HepG2 (cell line): ENCODE data around the gene FXYD6. TPM values are rescaled to one million over a fixed set of nuclear protein-coding genes. Genes with fewer than 3 reads are reported as not detected.

Experiments
- ATAC-seq: fragments of 200-7000 bp; cut with Tn5 transposase; 3 replicates; pipeline ENCODE4 v1.9.1; 2020; ENCODE audit warnings: mild to moderate bottlenecking, moderate library complexity
- BruUV-seq: library from RNA; stranded (reverse); fragments of 400-500 nt; replicated peaks from 2 replicates; lab custom pipeline; 2021; lab: Mats Ljungman, UMichigan
- CTCF ChIA-PET: fragments of 300-600 bp; formaldehyde crosslinking; extraction: SDS; loops from one replicate; lab custom pipeline; 2021; ENCODE audit warnings: low total read pairs, inconsistent platforms, low intra/inter-chr PET ratio; lab: Yijun Ruan, JAX
- POLR2A ChIA-PET: fragments of 350-600 bp; sonication (Branson Sonifier 250); formaldehyde crosslinking; loops from one replicate; lab custom pipeline; 2020; ENCODE audit warnings: antibody characterized with exemption, inconsistent platforms; lab: Yijun Ruan, JAX
- DNase-seq: peaks from one replicate; pipeline ENCODE4 v3.0.0-alpha.2; 2015; ENCODE audit warnings: low spot score
- FAIRE-seq: peaks from 3 replicates; lab custom pipeline; 2011; peaks lifted over from hg19 to GRCh38; lab: Jason Lieb, UNC
- H2AFZ ChIP-seq: one replicate; pipeline ENCODE4 v1.6.1; 2011; ENCODE audit warnings: low read length, inconsistent platforms
- H3K27ac ChIP-seq: fragments of 300-600 bp; 3 replicates; pipeline ENCODE4 v1.8.0; 2011; ENCODE audit warnings: mixed run types, mild to moderate bottlenecking, mixed read lengths, low read length, inconsistent platforms; ENCODE audit not compliant: insufficient read depth; ENCODE audit errors: extremely low read length
- H3K27me3 ChIP-seq, 2 experiments: fragments of 200-600 bp in 1 of 2; 2 replicates in 1 of 2; 3 replicates in 1 of 2; pipeline versions ENCODE4 v1.6.0 to v1.8.0; 2011; ENCODE audit warnings: low read length in 2 of 2, mild to moderate bottlenecking in 2 of 2, moderate library complexity in 2 of 2, inconsistent platforms in 1 of 2; ENCODE audit not compliant: insufficient read depth in 2 of 2, control insufficient read depth in 1 of 2
- H3K36me3 ChIP-seq, 2 experiments: fragments of 200-600 bp in 1 of 2; replicated peaks in 1 of 2; 2 replicates in 1 of 2; 3 replicates in 1 of 2; pipeline versions ENCODE4 v1.5.1 to v1.8.0; 2011; ENCODE audit warnings: low read length in 2 of 2, inconsistent platforms in 1 of 2; ENCODE audit not compliant: insufficient read depth in 2 of 2, control insufficient read depth in 1 of 2
- H3K4me1 ChIP-seq: 2 replicates; pipeline ENCODE4 v1.5.1; 2012; ENCODE audit warnings: low read length, inconsistent platforms; ENCODE audit not compliant: insufficient read depth
- H3K4me2 ChIP-seq: 2 replicates; pipeline ENCODE4 v1.6.0; 2011; ENCODE audit warnings: low read depth, low read length, inconsistent platforms
- H3K4me3 ChIP-seq, 3 experiments: fragments of 200-600 bp in 1 of 3; sonication (generic), shearing (Covaris generic) in 1 of 3; replicated peaks in 1 of 3; 2 replicates each; pipeline ENCODE4 v1.5.1; 2011 to 2016; ENCODE audit warnings: low read length in 3 of 3, inconsistent platforms in 2 of 3, low read depth in 2 of 3, mild to moderate bottlenecking in 2 of 3, control low read depth in 1 of 3, mixed read lengths in 1 of 3; ENCODE audit not compliant: insufficient read depth in 1 of 3
- H3K79me2 ChIP-seq: one replicate; pipeline ENCODE4 v1.6.1; 2011; ENCODE audit warnings: low read length, inconsistent platforms; ENCODE audit not compliant: insufficient read depth
- H3K9ac ChIP-seq: 2 replicates; pipeline ENCODE4 v1.6.0; 2011; ENCODE audit warnings: mild to moderate bottlenecking, low read depth, low read length, inconsistent platforms; ENCODE audit not compliant: insufficient read depth
- H3K9me3 ChIP-seq: 2 replicates; pipeline ENCODE4 v1.5.1; 2012; ENCODE audit warnings: mild to moderate bottlenecking, low read length
- H4K20me1 ChIP-seq: 2 replicates; pipeline ENCODE4 v1.6.0; 2011; ENCODE audit warnings: inconsistent platforms, mild to moderate bottlenecking, low read length, moderate library complexity; ENCODE audit not compliant: insufficient read depth
- FUBP1 ChIP-seq: sonication (generic); formaldehyde crosslinking; IDR thresholded peaks from 2 replicates; pipeline ENCODE4 v1.5.1; 2020; ENCODE audit warnings: missing genetic modification reagents, mild to moderate bottlenecking, borderline replicate concordance
- GATA4 ChIP-seq: sonication (generic); IDR thresholded peaks from 2 replicates; pipeline ENCODE4 v1.6.1; 2016; ENCODE audit warnings: antibody characterized with exemption, low read depth, borderline replicate concordance
- HCFC1 ChIP-seq: fragments of 150-350 bp; IDR thresholded peaks from 2 replicates; pipeline ENCODE4 v1.6.1; 2014; ENCODE audit warnings: low read depth, low read length
- HMGXB3 ChIP-seq: sonication (generic); formaldehyde crosslinking; IDR thresholded peaks from 2 replicates; pipeline ENCODE4 v1.4.0; 2020; ENCODE audit warnings: missing genetic modification reagents, borderline replicate concordance
- PHF8 ChIP-seq: sonication (generic); formaldehyde crosslinking; IDR thresholded peaks from 2 replicates; pipeline ENCODE4 v1.5.0; 2020; ENCODE audit warnings: missing genetic modification reagents
- POLR2AphosphoS2 ChIP-seq: IDR thresholded peaks from 2 replicates; pipeline ENCODE4 v1.6.1; 2011; ENCODE audit warnings: low read depth, low read length, improper control_type of control experiment
- RELA ChIP-seq: sonication (generic); formaldehyde crosslinking; IDR thresholded peaks from 2 replicates; pipeline ENCODE4 v1.4.0; 2020; ENCODE audit warnings: missing genetic modification reagents
- SMARCE1 ChIP-seq: fragments of 450-650 bp; IDR thresholded peaks from 2 replicates; pipeline ENCODE4 v1.6.1; 2017; ENCODE audit warnings: borderline replicate concordance
- TFDP2 ChIP-seq: sonication (generic); formaldehyde crosslinking; IDR thresholded peaks from 2 replicates; pipeline ENCODE4 v1.4.0; 2020; ENCODE audit warnings: missing genetic modification reagents
- ZBTB14 ChIP-seq: sonication (generic); formaldehyde crosslinking; IDR thresholded peaks from 2 replicates; pipeline ENCODE4 v1.4.0; 2020; ENCODE audit warnings: missing genetic modification reagents
- ZMYM3 ChIP-seq: sonication (generic); formaldehyde crosslinking; IDR thresholded peaks from 2 replicates; pipeline ENCODE4 v1.5.1; 2020; ENCODE audit warnings: mild to moderate bottlenecking, missing genetic modification reagents
- ZNF543 ChIP-seq: sonication (generic); formaldehyde crosslinking; IDR thresholded peaks from 2 replicates; pipeline ENCODE4 v1.4.0; 2020; ENCODE audit warnings: mild to moderate bottlenecking, missing genetic modification reagents
- ZNF615 ChIP-seq: sonication (generic); formaldehyde crosslinking; IDR thresholded peaks from 2 replicates; pipeline ENCODE4 v1.5.0; 2020; ENCODE audit warnings: mild to moderate bottlenecking, missing genetic modification reagents, borderline replicate concordance
- ZSCAN9 ChIP-seq: IDR thresholded peaks from 2 replicates; pipeline ENCODE4 v1.6.1; 2016; ENCODE audit warnings: borderline replicate concordance
- WGBS: methylation state at CpG from one replicate; pipeline ENCODE4 v1.1.6; 2017; ENCODE audit warnings: low lambda C conversion rate; 5-methylcytosine and 5-hydroxymethylcytosine counted together
- in situ Hi-C: cut with HindIII; loops from 2 replicates; pipeline ENCODE4 v1.10.0; 2017; ENCODE audit warnings: low pct_unique_long_range_greater_than_20kb; ENCODE audit not compliant: extremely low pct_ligation_motif_present
- intact Hi-C: fragments of 100-400 bp; cut with micrococcal nuclease; formaldehyde crosslinking; loops from one replicate; pipeline ENCODE4 v1.10.0; 2022; ENCODE audit not compliant: unreplicated experiment
- polyA plus RNA-seq, 8 experiments: library from polyadenylated mRNA; depleted of rRNA in 3 of 8; stranded (reverse) in 7 of 8; unstranded in 1 of 8; fragments of >200 nt; fragmentation: Illumina TruSeq in 4 of 8; extraction: Trizol in 4 of 8; gene quantifications; 2 replicates each; pipeline versions ENCODE4 v1.2.1 to v1.2.3, GENCODE V29; 2011 to 2016; ENCODE audit warnings: low read depth in 4 of 8, missing spikeins in 1 of 8, mixed read lengths in 1 of 8; ENCODE audit not compliant: insufficient read depth in 1 of 8
- total RNA-seq, 5 experiments: library from RNA; depleted of rRNA; stranded (reverse); fragments of >200 nt; fragmentation: Illumina TruSeq; extraction: Trizol; gene quantifications; 2 replicates each; pipeline ENCODE4 v1.2.3, GENCODE V29; 2016; ENCODE audit warnings: low read depth in 1 of 5

FXYD6 gene
- total and polyA plus RNA-seq, 2 of the 13 experiments (the other 11 are each of a cell fraction or from before 2014, with no cell fraction given) = not detected

- Histone ChIP-seq H3K36me3 (no peaks in the 10 kb centered on the region), H4K20me1 (no peaks in the 10 kb centered on the region), H3K4me3 (no peak overlapping the region), H3K27ac (no peak overlapping the region), H3K4me2 (no peak overlapping the region), H3K9me3 (no peaks in the 10 kb centered on the region), H3K9ac (no peak overlapping the region), H3K4me1 (no peaks in the 10 kb centered on the region), H2AFZ (no peak overlapping the region), H3K79me2 (no peaks in the 10 kb centered on the region), H3K27me3 (peaks cover 4 to 33% of the 10 kb centered on the region in 2 experiments; a peak in 4 of 5 replicates)
- intact Hi-C loops (no loop called here), in situ Hi-C loops (no loop called here)
- FAIRE-seq (no peak), DNase-seq (no peak), ATAC-seq (no peak)
- ChIA-PET POLR2A (no interaction called here), CTCF (no interaction called here)
- BruUV-seq = no TSS peak
- no peak for TF ChIP-seq ZSCAN9
- no peak for TF ChIP-seq ZNF543 (CRISPR knock-in tag)
- TF ChIP-seq TFDP2 (CRISPR knock-in tag) = no peak
- no peak for TF ChIP-seq GATA4
- TF ChIP-seq SMARCE1 = no peak
- TF ChIP-seq RELA = no peak
- TF ChIP-seq ZMYM3 (CRISPR knock-in tag) = no peak
- TF ChIP-seq FUBP1 = no peak
- TF ChIP-seq HMGXB3 (CRISPR knock-in tag) = no peak
- no peak for TF ChIP-seq ZBTB14 (CRISPR knock-in tag)
- no peak for TF ChIP-seq HCFC1
- no peak for TF ChIP-seq ZNF615 (CRISPR knock-in tag)
- no peak for TF ChIP-seq PHF8 (CRISPR knock-in tag)
- no peak for TF ChIP-seq POLR2AphosphoS2
- WGBS = 0% methylated on average over 2 of the region's 2 CpGs
Measured at GRCh38 chr11:117921456-117921855, 45.0 kb upstream of the FXYD6 start.
